Calu3 (cell line): ENCODE results near the gene RNF213. TPM values are rescaled to one million over a fixed set of nuclear protein-coding genes. Genes with fewer than 3 reads are reported as not detected.

Experiments
- BruUV-seq: library from RNA; stranded (reverse); fragments of 400-500 nt; replicated peaks from 2 replicates; lab custom pipeline; 2021; lab: Mats Ljungman, UMichigan
- CTCF ChIA-PET: fragments of 300-600 bp; sonication (Branson Sonifier 250); formaldehyde crosslinking; loops from one replicate; lab custom pipeline; 2022; ENCODE audit warnings: antibody characterized with exemption; lab: Charles Lee
- DNase-seq: peaks from one replicate; pipeline ENCODE4 v3.0.0; 2022
- H3K27ac Mint-ChIP-seq: one replicate; pipeline ENCODE4 v1.8.0; 2022; ENCODE audit warnings: mixed read lengths; ENCODE audit not compliant: unreplicated experiment
- H3K27me3 Mint-ChIP-seq: one replicate; pipeline ENCODE4 v1.8.0; 2022; ENCODE audit warnings: mixed read lengths; ENCODE audit not compliant: unreplicated experiment
- H3K36me3 Mint-ChIP-seq: one replicate; pipeline ENCODE4 v1.8.0; 2022; ENCODE audit warnings: mild to moderate bottlenecking, moderate library complexity, mixed read lengths; ENCODE audit not compliant: insufficient read depth, unreplicated experiment
- H3K4me1 Mint-ChIP-seq: one replicate; pipeline ENCODE4 v1.8.0; 2022; ENCODE audit warnings: mild to moderate bottlenecking, low read depth, mixed read lengths; ENCODE audit not compliant: unreplicated experiment
- H3K4me3 Mint-ChIP-seq: one replicate; pipeline ENCODE4 v1.8.0; 2022; ENCODE audit warnings: mild to moderate bottlenecking, low read depth, moderate library complexity, mixed read lengths; ENCODE audit not compliant: unreplicated experiment
- H3K9me3 Mint-ChIP-seq: one replicate; pipeline ENCODE4 v1.8.0; 2022; ENCODE audit warnings: low read depth, mixed read lengths; ENCODE audit not compliant: unreplicated experiment
- CTCF ChIP-seq: fragments of 200-600 bp; IDR thresholded peaks from one replicate; pipeline ENCODE4 v1.8.0; 2022; ENCODE audit warnings: antibody characterized with exemption; ENCODE audit not compliant: unreplicated experiment
- intact Hi-C: fragments of 100-400 bp; cut with micrococcal nuclease; formaldehyde crosslinking; loops from one replicate; pipeline ENCODE4 v1.10.0; 2022; ENCODE audit not compliant: unreplicated experiment
- total RNA-seq: library from RNA; stranded (reverse); gene quantifications from 2 replicates; pipeline ENCODE4 v1.2.3, GENCODE V29; 2022

Gene RNF213
- total RNA-seq, 1 experiment from 2014 or later: 221 TPM

DNA sequence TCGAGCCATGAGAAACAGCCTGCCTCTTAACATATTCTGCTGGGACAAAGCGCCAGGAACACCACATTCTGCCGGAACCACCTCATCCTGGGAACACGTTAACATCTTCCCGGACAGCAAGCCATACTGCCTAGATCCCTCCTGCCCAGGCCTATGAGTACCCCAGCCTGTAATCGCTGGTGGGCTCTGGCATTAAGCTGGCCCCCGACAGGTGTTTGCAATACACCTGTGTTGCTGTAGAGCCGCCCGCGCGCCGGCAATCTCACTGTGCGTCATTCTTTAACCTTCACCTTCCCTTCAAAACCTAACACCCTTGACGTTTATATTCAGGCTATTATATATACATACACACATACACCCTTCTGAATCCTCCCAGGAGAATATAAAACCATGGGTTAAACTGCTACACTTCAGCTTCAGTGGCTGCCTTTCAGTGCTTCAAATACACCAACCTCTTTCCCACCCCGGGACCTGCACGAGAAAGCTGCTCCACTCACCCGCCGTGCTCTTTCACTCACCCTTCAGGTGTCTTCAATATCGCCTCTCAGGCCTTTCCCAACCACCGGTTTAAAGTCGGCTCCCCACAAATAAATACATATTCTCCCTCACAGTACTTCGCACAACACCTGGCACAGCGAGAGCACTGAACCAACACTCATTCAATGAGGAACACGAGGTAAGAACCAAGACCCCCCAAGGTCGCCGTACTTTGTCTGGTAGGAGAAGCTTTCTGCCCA lies 153.3 kb downstream of the RNF213 start:
- Mint-ChIP-seq H3K4me1 (peaks cover 29% of the 10 kb centered on the region), H3K27me3 (peaks cover 27% of the 10 kb centered on the region), H3K36me3 (peaks cover 44% of the 10 kb centered on the region), H3K4me3 (peak overlapping the region; percentile 76), H3K27ac (peak overlapping the region; percentile 87), H3K9me3 (no peaks in the 10 kb centered on the region)
- TF ChIP-seq CTCF: no peak
- no peak for DNase-seq
- CTCF ChIA-PET: interaction anchor here (0.6 kb wide), 1 partner anchor 713 kb away, joined by 3 read pairs; no protein-coding TSS in a partner anchor
- BruUV-seq: no TSS peak
- intact Hi-C loops: no loop called here

- CTCF ChIA-PET: interaction anchor here (0.6 kb wide), 1 partner anchor 714 kb away, joined by 3 read pairs; no protein-coding TSS in a partner anchor
- DNase-seq: peak; percentile 19
- intact Hi-C loops: no loop called here
- Mint-ChIP-seq H3K9me3 (no peaks in the 10 kb centered on the region), H3K4me1 (peaks cover 29% of the 10 kb centered on the region), H3K36me3 (peaks cover 46% of the 10 kb centered on the region), H3K4me3 (peak overlapping the region; percentile 76), H3K27ac (peak overlapping the region; percentile 87), H3K27me3 (peaks cover 27% of the 10 kb centered on the region)
- TF ChIP-seq CTCF: no peak
- BruUV-seq: no TSS peak
These were observed 153.8 kb downstream of the RNF213 start for GRCh38 chr17:80414508-80414802.

- no peaks in the 10 kb centered on the region for H3K9me3 Mint-ChIP-seq
- peaks cover 52% of the 10 kb centered on the region for H3K36me3 Mint-ChIP-seq
- CTCF ChIA-PET: interaction anchor here (0.6 to 0.7 kb wide), 2 partner anchors 12 to 714 kb away, joined by 3 read pairs; no protein-coding TSS in a partner anchor
- intact Hi-C loops: no loop called here
- H3K4me3 Mint-ChIP-seq: peak within 1 kb of the TSS; percentile 76
- TF ChIP-seq CTCF: no peak
- BruUV-seq: TSS peak; percentile 46
- H3K27me3 Mint-ChIP-seq: peaks cover 27% of the 10 kb centered on the region
- H3K4me1 Mint-ChIP-seq: peaks cover 29% of the 10 kb centered on the region
- DNase-seq: peak; percentile 92
- H3K27ac Mint-ChIP-seq: peak within 1 kb of the TSS; percentile 87
These were observed 154.4 kb downstream of the RNF213 start, which contains the start of gene ENDOV for GRCh38 chr17:80414803-80415625. TSS of gene ENDOV (plus strand) at chr17:80415167. CDS start at chr17:80415195, 28 bp downstream.

GRCh38 chr17:80415626-80416137 lies 155.0 kb downstream of the RNF213 start:
- H3K4me3 Mint-ChIP-seq: peak overlapping the region; percentile 76
- TF ChIP-seq CTCF: no peak
- peak overlapping the region; percentile 87 for H3K27ac Mint-ChIP-seq
- H3K4me1 Mint-ChIP-seq: peaks cover 29% of the 10 kb centered on the region
- no peak for DNase-seq
- intact Hi-C loops: no loop called here
- CTCF ChIA-PET: interaction anchor here (0.7 kb wide), 1 partner anchor 11 kb away, joined by 3 read pairs; no protein-coding TSS in a partner anchor
- no TSS peak for BruUV-seq
- H3K36me3 Mint-ChIP-seq: peaks cover 52% of the 10 kb centered on the region
- peaks cover 27% of the 10 kb centered on the region for H3K27me3 Mint-ChIP-seq
- no peaks in the 10 kb centered on the region for H3K9me3 Mint-ChIP-seq
